Uterus (tissue), 4 donors: ENCODE data around the gene EHF. TPM values are rescaled to one million over a fixed set of nuclear protein-coding genes. Genes with fewer than 3 reads are reported as not detected.

Source experiments
- DNase-seq, 2 donors: peaks; one replicate each; pipeline ENCODE4 v3.0.0-alpha.2; 2019 to 2020
- H3K27ac ChIP-seq, 2 donors: fragments of 200-600 bp; sonication (generic); 1 replicate in 1 of 2; 2 replicates in 1 of 2; pipeline ENCODE4 v1.5.1; 2016 to 2018
- H3K27me3 ChIP-seq, 2 donors: fragments of 200-600 bp; sonication (generic); one replicate each; pipeline ENCODE4 v1.5.1; 2018 to 2019; ENCODE audit warnings: control low read depth in 1 of 2
- H3K36me3 ChIP-seq, 2 donors: fragments of 200-600 bp; sonication (generic); one replicate each; pipeline ENCODE4 v1.5.1; 2019; ENCODE audit warnings: control low read depth in 1 of 2
- H3K4me1 ChIP-seq, 2 donors: fragments of 200-600 bp; sonication (generic); one replicate each; pipeline ENCODE4 v1.5.1; 2018 to 2019; ENCODE audit warnings: control low read depth in 1 of 2
- H3K4me3 ChIP-seq, 2 donors: fragments of 200-600 bp; sonication (generic); 1 replicate in 1 of 2; 2 replicates in 1 of 2; pipeline ENCODE4 v1.5.1; 2018 to 2019; ENCODE audit warnings: mild to moderate bottlenecking in 1 of 2
- H3K9me3 ChIP-seq, 2 donors: fragments of 200-600 bp; sonication (generic); one replicate each; pipeline ENCODE4 v1.5.1; 2019; ENCODE audit warnings: control low read depth in 1 of 2
- CTCF ChIP-seq, 4 experiments: fragments of 200-600 bp in 2 of 4; fragments of 450-650 bp in 2 of 4; sonication (generic) in 2 of 4; IDR thresholded peaks; one replicate each; pipeline ENCODE4 v1.5.1; 2016 to 2019; ENCODE audit warnings: antibody characterized with exemption in 4 of 4, mild to moderate bottlenecking in 2 of 4, moderate library complexity in 1 of 4
- POLR2A ChIP-seq, 2 donors: fragments of 450-650 bp; IDR thresholded peaks; one replicate each; pipeline ENCODE4 v1.6.1; 2016; ENCODE audit warnings: antibody characterized with exemption in 2 of 2, mild to moderate bottlenecking in 1 of 2, moderate library complexity in 1 of 2
- intact Hi-C: fragments of 100-400 bp; cut with DNase I; formaldehyde crosslinking; loops from one replicate; pipeline ENCODE4 v1.15.1; 2023; ENCODE audit warnings: low total_unique reads
- total RNA-seq, 4 donors: library from RNA; depleted of rRNA in 3 of 4; stranded (reverse); fragments of >200 nt in 3 of 4; gene quantifications; one replicate each; pipeline versions ENCODE4 v1.1.0 to v1.2.4, GENCODE V29; 2014 to 2023
- donor health status: DM: yes; HTN: yes; CAD: no.

EHF gene
- total RNA-seq, 4 donors from 2014 or later, result 0.59 to 98.7 (median 1.6) TPM

DNA sequence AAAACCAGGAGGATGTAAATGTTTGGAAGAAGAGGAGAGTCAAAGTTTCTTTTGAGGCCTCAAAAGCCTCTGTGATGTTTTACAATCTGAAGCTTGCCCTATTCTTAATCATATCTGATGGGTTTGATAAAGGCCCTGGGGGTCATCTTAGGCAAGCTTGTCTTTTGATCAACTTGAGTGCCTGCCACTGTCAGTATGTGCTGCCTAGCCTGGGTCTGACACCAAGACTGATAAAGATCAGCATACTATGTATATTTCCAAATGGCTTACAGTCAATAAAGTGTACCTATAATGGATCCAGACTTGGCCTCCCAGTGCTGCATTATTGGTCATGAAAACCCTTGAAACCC, 12.7 kb downstream of the EHF start:
- Histone ChIP-seq H3K4me3 (no peak overlapping the region), H3K27ac (no peak overlapping the region), H3K4me1 (no peaks in the 10 kb centered on the region), H3K36me3 (no peaks in the 10 kb centered on the region), H3K27me3 (no peaks in the 10 kb centered on the region), H3K9me3 (no peaks in the 10 kb centered on the region)
- intact Hi-C loops, result no loop called here
- TF ChIP-seq CTCF (IDR thresholded peaks at IDR 0.05) (no peak), POLR2A (IDR thresholded peaks at IDR 0.05) (no peak)
- no peak for DNase-seq

GRCh38 chr11:34633990-34634693, 13.2 kb downstream of the EHF start:
- Histone ChIP-seq H3K4me3 (no peak overlapping the region), H3K27ac (no peak overlapping the region)
- TF ChIP-seq POLR2A (IDR thresholded peaks at IDR 0.05) (no peak), CTCF (IDR thresholded peaks at IDR 0.05) (no peak)

DNA sequence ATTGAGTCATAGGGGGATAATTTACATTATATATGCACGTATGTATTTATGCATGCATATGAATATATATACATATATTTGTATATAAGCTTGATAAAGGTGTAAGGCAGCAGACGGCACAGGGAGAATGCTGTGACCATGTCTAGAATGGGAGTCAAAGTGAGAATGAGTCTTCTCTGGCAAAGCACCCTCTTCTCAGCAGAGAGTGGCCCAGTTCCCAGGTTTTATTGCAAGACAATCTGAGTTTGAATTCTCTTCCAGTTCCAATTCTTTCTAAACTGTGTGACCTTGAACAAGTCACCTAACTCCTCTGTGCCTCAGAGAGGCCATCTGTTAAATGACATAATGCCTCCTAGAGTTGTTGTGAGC, 13.8 kb downstream of the EHF start:
- Histone ChIP-seq H3K9me3 (no peaks in the 10 kb centered on the region), H3K27me3 (no peaks in the 10 kb centered on the region), H3K4me3 (no peak overlapping the region), H3K4me1 (no peaks in the 10 kb centered on the region), H3K27ac (no peak overlapping the region), H3K36me3 (no peaks in the 10 kb centered on the region)
- no peak for TF ChIP-seq POLR2A (IDR thresholded peaks at IDR 0.05)
- TF ChIP-seq CTCF (IDR thresholded peaks at IDR 0.05), result no peak
- no peak for DNase-seq
- intact Hi-C loops, result no loop called here

More at GRCh38 chr11:34633990-34634693, 13.2 kb downstream of the EHF start:
- intact Hi-C loops, result no loop called here
- no peaks in the 10 kb centered on the region for H3K27me3 ChIP-seq
- no peak for DNase-seq
- H3K36me3 ChIP-seq, result no peaks in the 10 kb centered on the region
- H3K9me3 ChIP-seq, result no peaks in the 10 kb centered on the region
- no peaks in the 10 kb centered on the region for H3K4me1 ChIP-seq

DNA sequence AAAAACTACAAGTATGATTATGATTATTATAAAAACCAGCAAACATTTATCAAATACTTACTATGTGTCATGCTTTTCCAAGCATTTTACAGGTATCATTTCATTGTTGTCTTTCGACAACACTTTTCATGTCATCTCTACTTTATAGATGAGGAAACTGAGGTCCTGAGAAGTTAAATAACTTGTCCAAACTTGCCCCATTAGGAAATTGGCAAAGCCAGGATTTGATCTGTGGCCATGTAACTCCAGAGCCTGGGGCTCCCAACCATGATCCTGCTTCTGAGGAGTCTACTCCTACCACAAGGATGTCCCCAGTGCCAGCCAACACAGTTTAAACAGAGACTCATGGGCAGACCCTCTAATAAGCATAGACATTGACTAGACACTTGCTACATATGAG, 15.2 kb downstream of the EHF start:
- no peak overlapping the region for H3K27ac ChIP-seq
- intact Hi-C loops, result no loop called here
- TF ChIP-seq POLR2A (IDR thresholded peaks at IDR 0.05) (no peak), CTCF (IDR thresholded peaks at IDR 0.05) (no peak)

DNA sequence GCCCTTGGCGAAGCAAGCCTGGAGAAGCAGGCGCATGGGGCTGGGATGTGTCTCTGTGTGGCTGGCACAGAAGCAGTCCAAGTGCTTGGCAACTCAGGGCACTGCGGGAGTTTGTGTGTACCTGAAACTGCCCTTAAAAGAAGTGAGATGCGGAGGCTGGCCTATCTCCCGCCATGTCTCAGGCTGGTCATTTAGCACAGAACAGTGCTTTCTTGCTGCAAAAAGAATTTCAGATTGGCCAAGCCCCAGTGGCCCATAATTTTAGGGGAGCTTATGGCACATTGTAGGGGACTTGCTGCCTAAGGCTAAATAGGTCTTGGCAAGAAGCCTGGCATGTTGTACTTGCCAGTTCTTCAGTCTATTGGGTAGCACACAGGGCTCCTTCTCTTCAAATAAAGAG, 16.4 kb downstream of the EHF start:
- H3K36me3 ChIP-seq, result no peaks in the 10 kb centered on the region
- no peak overlapping the region for H3K4me3 ChIP-seq
- TF ChIP-seq POLR2A (IDR thresholded peaks at IDR 0.05) (no peak), CTCF (IDR thresholded peaks at IDR 0.05) (no peak)
- DNase-seq, result no peak
- no peaks in the 10 kb centered on the region for H3K4me1 ChIP-seq
- no peaks in the 10 kb centered on the region for H3K9me3 ChIP-seq
- intact Hi-C loops, result no loop called here
- no peak overlapping the region for H3K27ac ChIP-seq
- H3K27me3 ChIP-seq, result no peaks in the 10 kb centered on the region

More for the DNA sequence above, 15.2 kb downstream of the EHF start:
- no peak overlapping the region for H3K4me3 ChIP-seq
- H3K9me3 ChIP-seq, result no peaks in the 10 kb centered on the region
- H3K36me3 ChIP-seq, result no peaks in the 10 kb centered on the region
- no peaks in the 10 kb centered on the region for H3K4me1 ChIP-seq
- no peak for DNase-seq
- H3K27me3 ChIP-seq, result no peaks in the 10 kb centered on the region
